HG03097 (cell line): ENCODE measurements around the gene LETM1.

Experiments used
- ATAC-seq: cut with Tn5 transposase; IDR thresholded peaks from one replicate; pipeline ENCODE4 v1.9.1; 2021; ENCODE audit not compliant: unreplicated experiment, low FRiP score

LETM1 gene

DNA sequence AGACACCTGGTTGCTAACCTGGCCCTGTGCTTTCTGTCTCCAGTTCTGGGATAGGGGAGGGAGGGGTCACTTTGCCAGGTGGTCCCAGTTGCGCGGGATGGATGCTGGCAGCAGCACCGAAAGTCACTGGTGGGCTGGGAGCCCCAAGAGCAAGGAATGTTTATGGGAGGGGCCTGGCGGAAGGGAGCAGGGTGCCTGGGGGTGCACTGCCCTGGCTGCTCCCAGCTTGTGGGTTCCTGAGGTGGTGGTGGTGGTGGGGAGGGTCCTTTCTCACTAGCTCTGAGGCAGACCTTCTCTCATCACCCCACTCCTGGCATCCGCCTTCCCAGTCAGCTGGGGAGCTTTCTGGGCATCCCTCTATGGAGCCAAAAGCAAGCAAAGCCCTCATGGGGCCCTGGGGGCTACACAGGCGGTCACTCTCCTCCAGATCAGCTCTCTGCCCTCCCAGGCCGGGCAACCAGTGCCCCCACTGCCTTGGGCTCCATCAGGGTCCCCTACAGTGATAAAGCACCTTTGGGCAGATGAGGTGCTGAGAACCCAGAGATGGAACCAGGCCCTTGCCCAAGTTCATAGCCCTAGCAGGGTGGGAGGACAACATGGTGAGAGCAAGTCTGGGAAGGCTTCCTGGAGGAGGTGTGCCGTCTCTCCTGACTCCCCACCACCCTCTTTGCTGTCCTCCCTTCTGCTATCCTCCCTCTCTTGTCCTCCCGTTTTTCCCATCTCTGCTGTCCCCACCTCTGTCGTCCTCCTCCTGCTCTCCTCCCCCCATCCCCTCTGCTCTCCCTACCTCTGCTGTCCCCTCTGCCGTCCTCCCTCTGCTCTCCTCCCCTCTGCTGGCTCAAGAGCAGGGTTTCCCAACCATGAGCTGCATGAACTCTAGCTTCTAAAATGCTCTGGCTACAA, 46.9 kb downstream of the LETM1 start:
- ATAC-seq: no peak

DNA sequence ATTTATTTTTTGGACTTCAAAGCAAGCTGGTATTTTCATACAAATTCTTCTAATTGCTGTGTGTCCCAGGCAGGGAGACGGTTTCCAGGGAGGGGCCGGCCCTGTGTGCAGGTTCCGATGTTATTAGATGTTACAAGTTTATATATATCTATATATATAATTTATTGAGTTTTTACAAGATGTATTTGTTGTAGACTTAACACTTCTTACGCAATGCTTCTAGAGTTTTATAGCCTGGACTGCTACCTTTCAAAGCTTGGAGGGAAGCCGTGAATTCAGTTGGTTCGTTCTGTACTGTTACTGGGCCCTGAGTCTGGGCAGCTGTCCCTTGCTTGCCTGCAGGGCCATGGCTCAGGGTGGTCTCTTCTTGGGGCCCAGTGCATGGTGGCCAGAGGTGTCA, 47.6 kb downstream of the LETM1 start:
- no peak for ATAC-seq

DNA sequence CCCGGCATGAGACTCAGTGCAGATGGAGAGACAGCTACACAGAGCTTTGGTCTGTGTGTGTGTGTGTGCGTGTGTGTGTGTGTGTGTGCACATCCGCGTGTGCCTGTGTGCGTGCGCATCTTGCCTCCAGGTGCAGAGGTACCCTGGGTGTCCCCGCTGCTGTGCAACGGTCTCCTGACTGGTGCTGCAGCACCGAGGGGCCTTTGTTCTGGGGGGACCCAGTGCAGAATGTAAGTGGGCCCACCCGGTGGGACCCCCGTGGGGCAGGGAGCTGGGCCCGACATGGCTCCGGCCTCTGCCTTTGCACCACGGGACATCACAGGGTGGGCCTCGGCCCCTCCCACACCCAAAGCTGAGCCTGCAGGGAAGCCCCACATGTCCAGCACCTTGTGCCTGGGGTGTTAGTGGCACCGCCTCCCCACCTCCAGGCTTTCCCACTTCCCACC, 48.6 kb downstream of the LETM1 start:
- ATAC-seq: no peak

DNA sequence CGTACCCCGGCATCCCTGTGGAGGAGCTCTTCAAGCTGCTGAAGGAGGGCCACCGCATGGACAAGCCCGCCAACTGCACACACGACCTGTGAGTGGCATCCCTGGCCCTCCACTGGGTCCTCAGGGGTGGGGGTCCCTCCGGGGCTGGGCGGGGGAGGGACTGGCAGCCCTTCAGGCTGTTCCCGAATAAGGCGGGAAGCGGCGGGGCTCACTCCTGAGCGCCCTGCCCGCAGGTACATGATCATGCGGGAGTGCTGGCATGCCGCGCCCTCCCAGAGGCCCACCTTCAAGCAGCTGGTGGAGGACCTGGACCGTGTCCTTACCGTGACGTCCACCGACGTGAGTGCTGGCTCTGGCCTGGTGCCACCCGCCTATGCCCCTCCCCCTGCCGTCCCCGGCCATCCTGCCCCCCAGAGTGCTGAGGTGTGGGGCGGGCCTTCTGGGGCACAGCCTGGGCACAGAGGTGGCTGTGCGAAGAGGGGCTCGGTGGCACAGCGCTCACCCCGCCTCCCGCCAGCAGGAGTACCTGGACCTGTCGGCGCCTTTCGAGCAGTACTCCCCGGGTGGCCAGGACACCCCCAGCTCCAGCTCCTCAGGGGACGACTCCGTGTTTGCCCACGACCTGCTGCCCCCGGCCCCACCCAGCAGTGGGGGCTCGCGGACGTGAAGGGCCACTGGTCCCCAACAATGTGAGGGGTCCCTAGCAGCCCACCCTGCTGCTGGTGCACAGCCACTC, 49.2 kb downstream of the LETM1 start:
- no peak for ATAC-seq

DNA sequence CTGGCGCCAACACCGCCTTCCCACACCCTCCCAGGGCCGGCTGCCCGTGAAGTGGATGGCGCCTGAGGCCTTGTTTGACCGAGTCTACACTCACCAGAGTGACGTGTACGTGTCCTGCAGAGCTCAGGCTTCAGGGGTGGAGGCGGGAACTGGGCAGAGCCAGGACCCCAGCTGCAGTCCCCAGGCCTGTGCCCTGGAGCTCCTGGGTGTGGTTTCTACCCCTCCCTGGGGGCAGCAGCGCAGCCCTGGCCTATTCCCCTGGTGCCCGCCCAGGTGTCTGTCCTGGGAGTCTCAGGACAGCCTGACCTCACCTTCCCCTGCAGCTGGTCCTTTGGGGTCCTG, 49.8 kb downstream of the LETM1 start:
- no peak for ATAC-seq

DNA sequence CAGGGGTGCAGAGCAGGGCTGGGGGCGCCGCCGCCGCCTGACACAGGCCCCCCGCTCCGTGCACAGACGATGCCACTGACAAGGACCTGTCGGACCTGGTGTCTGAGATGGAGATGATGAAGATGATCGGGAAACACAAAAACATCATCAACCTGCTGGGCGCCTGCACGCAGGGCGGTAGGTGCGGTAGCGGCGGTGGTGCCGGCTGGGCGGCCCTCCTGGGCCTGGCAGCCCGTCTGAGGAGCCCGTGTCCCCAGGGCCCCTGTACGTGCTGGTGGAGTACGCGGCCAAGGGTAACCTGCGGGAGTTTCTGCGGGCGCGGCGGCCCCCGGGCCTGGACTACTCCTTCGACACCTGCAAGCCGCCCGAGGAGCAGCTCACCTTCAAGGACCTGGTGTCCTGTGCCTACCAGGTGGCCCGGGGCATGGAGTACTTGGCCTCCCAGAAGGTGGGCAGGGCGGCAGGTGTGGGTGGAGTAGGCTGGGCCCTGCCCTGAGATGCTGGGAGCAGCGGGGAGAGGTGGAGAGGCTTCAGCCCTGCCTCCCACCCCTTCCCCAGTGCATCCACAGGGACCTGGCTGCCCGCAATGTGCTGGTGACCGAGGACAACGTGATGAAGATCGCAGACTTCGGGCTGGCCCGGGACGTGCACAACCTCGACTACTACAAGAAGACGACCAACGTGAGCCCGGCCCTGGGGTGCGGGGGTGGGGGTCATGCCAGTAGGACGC, 50.3 kb downstream of the LETM1 start:
- ATAC-seq: no peak

DNA sequence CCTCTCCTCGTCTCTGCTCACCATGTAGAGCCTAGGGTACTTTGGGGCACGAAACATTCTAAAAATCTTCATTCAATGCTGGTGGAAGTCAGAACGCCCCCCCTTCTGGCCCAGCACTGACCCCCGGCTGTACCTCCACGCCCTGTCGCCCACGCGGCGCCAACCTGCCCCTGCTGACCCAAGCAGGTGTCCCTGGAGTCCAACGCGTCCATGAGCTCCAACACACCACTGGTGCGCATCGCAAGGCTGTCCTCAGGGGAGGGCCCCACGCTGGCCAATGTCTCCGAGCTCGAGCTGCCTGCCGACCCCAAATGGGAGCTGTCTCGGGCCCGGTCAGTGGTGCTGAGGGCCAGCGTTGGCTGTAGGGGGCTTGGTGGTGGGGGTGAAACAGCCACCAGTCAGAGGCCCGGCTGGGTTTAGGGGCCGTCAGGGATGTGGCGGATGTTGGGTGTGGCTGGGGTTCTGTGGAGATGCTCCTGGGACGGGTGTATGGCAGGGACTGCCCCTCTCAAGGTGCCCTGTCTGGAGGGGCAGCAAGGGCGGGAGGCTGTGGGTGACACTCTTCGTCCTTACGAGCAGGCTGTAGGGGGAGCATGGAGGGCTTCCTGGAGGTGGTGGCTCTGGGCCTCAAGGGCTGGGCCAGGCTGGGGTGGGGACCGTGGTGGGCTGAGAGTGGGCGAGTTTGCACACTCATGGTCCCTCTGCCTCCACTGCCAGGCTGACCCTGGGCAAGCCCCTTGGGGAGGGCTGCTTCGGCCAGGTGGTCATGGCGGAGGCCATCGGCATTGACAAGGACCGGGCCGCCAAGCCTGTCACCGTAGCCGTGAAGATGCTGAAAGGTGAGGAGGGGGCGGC, 51.1 kb downstream of the LETM1 start:
- ATAC-seq: no peak

DNA sequence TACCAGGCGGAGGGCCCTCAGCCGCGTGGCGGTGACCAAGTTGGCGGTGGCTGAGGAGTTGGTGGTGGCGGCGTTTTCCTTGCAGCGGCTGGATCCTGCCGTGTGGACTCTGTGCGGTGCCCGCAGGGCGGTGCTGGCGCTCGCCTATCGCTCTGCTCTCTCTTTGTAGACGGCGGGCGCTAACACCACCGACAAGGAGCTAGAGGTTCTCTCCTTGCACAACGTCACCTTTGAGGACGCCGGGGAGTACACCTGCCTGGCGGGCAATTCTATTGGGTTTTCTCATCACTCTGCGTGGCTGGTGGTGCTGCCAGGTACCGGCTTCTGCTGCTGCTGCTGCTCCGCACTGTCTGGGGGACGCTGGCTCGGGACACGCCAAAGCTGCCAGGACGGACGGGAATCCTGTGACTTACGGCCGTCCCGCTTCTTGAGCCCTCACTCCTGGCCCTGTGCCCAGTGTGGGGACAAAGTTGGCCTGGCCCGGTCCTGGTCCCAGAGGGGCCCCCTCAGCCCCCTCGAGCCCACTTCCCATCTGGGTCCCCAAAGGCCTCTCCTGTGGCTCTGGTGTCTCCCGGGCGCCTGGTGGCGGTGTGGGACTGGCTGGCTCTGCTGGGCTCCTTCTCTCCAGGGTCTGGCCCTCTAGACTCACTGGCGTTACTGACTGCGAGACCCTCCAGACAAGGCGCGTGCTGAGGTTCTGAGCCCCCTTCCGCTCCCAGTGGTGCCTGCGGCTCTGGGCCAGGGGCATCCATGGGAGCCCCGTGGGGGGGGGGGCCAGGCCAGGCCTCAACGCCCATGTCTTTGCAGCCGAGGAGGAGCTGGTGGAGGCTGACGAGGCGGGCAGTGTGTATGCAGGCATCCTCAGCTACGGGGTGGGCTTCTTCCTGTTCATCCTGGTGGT, 52.2 kb downstream of the LETM1 start:
- no peak for ATAC-seq

DNA sequence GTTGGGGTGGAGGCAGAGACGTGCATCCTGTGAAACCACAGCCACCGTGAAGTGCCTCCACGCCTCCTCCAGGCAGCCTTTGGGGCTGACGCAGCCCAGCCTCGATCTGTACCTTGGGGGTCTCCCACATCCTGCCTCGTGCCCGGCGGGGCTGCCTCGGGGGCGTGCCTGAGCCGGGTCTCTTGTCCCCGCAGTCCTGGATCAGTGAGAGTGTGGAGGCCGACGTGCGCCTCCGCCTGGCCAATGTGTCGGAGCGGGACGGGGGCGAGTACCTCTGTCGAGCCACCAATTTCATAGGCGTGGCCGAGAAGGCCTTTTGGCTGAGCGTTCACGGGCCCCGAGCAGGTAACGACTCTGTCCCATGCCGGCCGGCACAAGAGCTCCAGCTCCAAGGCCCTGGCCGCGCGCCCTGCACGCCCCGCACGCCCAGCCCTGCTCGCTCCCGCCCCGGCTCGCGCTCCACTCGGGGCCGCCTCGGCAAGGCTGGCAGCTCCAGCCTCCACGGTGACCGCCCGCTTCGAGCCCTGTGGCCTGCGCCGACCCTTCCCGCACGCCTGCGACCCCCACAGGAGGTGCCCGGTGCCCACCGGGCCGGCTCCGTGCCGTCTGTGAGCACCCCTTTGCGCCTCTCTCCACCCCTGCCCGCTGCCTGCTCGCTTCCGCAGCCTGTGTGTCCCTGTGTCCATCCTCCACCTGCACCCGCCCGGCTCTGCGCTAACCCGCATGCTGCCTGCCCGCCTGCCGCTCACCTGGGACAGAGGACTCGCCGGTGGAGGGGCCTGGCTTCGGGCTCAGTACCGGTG, 53.0 kb downstream of the LETM1 start:
- no peak for ATAC-seq

DNA sequence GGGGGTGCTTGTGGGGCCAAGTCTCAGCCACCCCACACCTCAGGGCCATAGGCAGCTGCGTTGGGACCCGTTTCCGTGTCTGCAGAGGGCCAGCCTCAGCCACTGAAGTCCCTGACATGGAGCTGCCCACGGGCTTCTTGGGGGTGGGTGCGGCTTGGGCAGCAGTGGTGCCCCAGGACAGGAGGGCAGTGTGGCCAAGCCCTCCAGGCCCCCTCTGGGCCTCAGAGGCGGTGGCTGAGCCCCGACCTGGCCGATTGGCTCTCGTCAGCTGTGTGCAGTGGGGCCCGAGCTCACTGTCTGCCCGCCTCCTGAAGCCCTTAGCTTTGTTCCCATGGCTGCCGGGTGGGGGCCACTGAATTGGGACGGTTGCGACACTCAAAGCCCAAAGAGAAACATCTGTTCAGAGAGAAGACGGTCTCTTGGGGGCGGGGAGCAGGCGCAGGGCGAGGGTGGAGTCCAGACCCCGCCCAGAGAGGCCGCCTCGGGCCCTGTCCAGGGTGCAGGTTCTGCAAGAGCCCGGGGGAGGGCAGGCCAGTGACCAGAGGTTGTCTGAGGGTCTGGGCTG, 53.7 kb downstream of the LETM1 start:
- ATAC-seq: no peak

DNA sequence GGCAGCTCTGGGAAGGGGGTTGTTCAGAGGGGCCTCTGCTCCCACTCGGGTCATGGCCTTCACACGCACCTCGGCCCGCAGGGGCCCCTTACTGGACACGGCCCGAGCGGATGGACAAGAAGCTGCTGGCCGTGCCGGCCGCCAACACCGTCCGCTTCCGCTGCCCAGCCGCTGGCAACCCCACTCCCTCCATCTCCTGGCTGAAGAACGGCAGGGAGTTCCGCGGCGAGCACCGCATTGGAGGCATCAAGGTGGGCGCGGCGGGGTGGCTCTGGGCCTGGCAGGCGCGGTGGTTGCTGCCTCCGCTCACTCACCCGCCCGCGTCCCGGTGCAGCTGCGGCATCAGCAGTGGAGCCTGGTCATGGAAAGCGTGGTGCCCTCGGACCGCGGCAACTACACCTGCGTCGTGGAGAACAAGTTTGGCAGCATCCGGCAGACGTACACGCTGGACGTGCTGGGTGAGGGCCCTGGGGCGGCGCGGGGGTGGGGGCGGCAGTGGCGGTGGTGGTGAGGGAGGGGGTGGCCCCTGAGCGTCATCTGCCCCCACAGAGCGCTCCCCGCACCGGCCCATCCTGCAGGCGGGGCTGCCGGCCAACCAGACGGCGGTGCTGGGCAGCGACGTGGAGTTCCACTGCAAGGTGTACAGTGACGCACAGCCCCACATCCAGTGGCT, 54.5 kb downstream of the LETM1 start:
- ATAC-seq: no peak

DNA sequence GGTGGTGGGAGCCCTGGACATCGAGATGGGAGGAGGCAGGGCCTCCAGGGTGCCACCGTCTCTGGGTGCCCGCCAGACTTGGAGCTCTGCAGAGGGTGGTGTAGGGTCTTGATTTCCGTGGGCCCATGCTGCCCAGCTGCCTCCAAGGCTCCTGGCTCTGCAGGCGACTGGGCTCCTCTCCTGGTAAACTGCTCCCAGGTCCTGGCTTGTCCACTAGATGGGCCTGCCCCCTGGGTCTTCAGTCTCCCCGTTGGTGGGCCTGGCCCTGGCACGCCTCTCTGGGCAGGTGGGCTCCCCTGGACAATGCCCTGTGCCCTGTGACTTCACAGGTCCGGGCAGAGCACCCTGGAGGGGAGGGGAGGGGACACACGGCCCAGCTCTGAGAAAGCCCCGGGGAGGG, 55.2 kb downstream of the LETM1 start:
- ATAC-seq: no peak

DNA sequence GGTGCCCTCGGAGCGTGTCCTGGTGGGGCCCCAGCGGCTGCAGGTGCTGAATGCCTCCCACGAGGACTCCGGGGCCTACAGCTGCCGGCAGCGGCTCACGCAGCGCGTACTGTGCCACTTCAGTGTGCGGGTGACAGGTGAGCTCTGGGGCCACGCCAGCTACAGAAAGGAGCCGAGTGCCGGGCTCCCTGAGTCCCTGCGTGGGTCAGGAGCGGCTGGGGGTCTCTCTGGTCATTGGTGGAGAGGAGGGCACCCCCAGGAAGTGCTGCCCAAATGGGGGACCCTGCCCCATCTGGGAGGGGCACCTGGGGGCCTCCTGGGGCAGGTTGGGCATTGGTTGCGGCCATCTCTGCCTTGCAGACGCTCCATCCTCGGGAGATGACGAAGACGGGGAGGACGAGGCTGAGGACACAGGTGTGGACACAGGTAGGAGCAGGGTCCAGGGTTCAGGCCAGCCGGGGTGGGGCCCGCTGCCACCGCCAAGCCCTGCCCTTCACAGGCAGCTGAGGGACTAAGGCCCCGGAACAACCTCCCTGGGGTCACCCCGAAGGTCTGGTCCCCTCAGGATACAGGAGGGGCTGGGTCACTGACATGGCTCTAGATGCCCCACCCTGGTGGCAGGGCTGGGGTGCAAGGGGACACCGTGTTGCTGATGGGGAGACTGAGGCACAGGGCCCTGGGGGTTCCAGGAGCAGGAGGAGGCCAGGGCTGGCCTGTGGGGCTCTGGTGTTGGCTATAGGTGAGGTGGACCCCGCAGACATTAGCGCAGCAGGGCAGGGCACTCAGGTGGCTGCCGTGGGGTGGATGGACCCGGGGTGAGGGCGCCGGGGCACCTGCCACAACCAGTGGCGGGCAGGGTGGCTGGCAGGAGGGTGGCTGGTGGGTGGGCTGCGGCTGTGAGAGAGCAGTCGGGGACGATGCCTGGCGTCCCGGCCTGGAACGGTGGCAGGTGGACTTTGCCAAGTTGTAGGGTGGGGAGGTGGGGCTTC, 56.3 kb downstream of the LETM1 start:
- ATAC-seq: no peak

DNA sequence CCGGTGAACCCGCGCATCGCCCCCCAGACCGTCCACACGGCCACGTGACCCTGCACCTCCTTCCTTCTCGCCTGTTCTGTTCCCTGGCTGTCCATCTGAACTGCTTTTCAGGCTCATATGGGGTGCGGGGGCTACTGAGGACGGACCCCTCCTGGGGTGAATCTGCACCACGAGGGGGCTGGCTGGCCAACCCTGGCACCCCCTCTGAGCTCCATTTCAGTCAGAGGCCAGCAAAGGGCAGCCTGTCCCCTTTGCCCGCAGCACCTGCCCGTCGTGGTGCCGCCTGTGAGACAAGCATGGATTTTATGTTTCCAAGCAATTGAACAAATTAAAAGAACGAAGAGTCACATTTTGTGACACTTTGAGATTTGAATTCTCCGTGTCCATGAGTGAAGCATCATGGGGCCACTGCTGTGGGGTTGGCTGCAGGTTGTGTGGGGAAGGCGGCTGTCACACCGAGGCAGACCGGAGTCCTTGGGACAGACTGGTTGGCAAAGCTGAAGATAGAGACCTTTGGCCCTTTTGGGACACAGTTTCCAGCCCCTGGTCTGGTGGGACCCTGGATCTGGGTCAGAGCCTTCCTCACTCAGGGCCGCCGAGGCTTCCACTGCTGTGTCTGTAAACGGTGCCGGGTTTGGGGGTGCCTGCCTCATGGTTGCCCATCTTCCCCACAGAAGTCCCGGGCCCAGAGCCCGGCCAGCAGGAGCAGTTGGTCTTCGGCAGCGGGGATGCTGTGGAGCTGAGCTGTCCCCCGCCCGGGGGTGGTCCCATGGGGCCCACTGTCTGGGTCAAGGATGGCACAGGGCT, 57.2 kb downstream of the LETM1 start:
- ATAC-seq: no peak

DNA sequence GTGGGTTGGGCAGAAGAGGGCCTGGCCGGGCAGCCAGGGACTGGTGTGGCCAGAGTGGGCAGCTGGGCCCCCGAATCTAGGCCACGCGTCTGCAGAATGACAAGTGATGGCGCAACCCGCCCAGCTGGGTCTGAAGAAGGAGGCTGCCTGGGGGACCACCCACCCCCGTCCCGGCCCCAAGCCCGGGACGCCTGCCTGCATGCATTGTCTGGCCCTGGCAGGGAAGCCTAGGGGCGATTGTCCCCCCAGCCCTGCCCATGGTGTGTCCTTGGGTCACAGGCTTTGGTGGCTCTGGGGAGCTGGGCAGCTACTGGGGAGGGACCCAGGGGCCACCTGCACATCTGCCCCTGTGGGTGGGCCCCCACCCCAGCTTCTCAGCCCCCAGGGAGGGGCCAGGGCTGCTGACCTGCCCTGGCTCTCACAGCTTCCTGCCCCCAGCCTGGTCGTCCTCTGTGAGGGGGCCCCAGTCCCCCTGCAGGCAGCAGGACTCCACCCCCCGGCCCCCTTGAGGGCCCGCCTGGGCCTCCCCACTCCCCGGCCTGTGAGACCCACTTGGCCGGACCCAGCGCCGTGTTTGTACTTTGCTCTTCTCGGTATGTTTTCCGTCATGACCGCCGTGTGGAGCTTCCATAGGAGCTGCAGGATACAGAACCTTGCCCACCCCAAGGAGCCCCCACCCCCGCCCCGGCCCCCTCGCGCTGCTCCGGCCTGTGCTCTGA, 57.9 kb downstream of the LETM1 start:
- ATAC-seq: no peak
